ENCODE results near the gene IL20.

DNA sequence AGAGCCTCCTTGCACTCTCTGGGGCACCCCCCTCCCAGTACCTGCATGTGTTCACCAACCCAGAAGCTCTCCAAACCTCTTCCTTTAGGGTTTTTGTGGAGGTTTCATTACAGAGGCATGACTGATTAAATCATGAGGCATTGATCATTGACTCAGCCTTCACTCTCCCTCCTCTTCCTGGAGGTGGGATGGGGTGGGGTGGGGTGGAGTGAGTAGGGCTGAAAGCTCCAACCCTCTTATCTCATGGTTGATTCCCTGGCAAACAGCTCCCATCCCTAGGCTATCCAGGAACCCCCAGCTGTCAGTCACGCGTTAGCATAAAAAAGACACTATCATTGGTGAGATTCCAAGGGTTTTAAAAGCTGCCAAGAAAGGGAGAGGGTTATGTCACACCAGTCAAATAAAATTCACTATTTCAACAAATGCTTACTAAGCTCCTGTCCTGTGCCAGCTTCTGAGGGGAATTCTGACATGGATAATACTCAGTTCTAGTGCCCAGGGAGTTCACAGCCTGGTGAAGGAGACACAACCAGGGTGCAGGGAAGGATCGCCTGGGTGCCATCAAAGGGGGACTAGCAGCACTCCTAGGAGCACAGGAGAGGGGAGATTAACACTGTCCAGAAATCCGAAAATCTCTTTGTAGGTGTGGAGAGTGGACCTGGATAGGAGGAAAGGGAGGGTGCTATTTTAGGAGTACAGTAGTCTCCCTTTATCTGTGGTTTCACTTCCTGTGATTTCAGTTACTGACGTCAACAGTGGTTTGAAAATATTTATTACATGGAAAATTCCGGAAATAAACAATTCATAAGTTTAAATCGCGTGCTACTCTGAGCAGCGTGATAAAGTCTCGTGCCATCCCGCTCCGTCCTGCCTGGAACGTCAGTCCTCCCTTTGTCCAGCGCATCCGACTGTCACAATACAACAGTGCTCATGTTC, 25.0 kb downstream of the IL20 start:
- TF ChIP-seq CTCF (IDR thresholded peaks at IDR 0.05) (no peak), POLR2A (IDR thresholded peaks at IDR 0.05) (no peak)
